ENCODE measurements around the gene TTI1.

TTI1 gene

DNA sequence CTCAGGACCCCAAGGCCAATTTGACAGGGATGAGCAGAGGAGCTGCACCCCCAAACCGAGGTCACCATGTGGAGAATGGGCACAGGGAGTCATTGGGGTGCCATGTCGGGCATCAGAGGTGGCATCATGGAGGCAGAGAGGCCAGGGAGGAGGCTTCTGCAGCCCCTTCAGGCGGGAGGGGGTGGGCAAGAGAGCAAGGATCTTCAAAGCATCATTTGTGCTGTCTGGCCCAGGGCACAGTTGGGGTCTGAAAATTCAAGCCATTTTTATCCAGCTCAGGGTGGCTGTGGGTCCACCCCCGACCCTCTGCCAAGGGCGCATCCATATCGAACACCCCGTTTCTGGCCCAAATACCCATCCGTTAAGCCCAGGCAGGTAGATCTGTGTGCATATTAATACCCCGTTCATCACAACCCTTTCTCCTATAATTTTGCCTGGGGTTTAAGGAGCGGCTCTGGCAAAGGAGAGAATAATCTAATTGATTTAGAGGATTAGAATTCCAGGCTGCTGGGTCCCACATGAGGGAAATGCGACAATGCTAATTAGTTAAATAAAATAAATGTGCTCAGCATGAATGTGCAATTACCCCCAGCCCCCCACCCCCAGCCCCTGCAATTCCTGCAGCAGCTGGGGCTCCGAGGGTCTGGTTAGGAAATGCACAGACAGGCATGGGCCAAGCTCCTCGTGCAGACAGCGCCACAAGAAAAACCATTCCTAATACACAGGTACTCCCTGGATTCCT, 98.5 kb downstream of the TTI1 start:
- no peak for FAIRE-seq

- no peak for FAIRE-seq
These were observed 99.2 kb downstream of the TTI1 start for GRCh38 chr20:37933786-37934633.
